ENCODE results near the gene EIF1AD. TPM values are rescaled to one million over a fixed set of nuclear protein-coding genes. Genes with fewer than 3 reads are reported as not detected.
A peak's percentile ranks its signal among the peaks of the same experiment; 100 is the strongest.

The EIF1AD gene
- total and polyA plus RNA-seq, 4 donors = 22.0 to 33.2 (median 28.7) TPM

GRCh38 chr11:66022401-66023185, 20.6 kb upstream of the EIF1AD start:
- TF ChIP-seq, protein P1, sequence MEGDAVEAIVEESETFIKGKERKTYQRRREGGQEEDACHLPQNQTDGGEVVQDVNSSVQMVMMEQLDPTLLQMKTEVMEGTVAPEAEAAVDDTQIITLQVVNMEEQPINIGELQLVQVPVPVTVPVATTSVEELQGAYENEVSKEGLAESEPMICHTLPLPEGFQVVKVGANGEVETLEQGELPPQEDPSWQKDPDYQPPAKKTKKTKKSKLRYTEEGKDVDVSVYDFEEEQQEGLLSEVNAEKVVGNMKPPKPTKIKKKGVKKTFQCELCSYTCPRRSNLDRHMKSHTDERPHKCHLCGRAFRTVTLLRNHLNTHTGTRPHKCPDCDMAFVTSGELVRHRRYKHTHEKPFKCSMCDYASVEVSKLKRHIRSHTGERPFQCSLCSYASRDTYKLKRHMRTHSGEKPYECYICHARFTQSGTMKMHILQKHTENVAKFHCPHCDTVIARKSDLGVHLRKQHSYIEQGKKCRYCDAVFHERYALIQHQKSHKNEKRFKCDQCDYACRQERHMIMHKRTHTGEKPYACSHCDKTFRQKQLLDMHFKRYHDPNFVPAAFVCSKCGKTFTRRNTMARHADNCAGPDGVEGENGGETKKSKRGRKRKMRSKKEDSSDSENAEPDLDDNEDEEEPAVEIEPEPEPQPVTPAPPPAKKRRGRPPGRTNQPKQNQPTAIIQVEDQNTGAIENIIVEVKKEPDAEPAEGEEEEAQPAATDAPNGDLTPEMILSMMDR (IDR thresholded peaks at IDR 0.05; ENCODE audit: control extremely low read depth, extremely low read depth) = peak; percentile 84
- no peaks in the 10 kb centered on the region for H3K36me3 ChIP-seq (ENCODE audit: control insufficient read depth in 4 of 4, insufficient read depth in 4 of 4, low read length in 4 of 4)
- DNase-seq (peak; percentile 46 to 63 (median 58)), ATAC-seq (ENCODE audit: insufficient read depth, low FRiP score) (peak; percentile 87)
- H3K27me3 ChIP-seq (ENCODE audit: control insufficient read depth in 3 of 3, insufficient read depth in 3 of 3, low read length in 2 of 3) = peaks cover 0 to 5% (median 0%) of the 10 kb centered on the region in 3 donors
- H3K4me1 ChIP-seq (ENCODE audit: control insufficient read depth in 5 of 5, insufficient read depth in 5 of 5, low read length in 5 of 5) = peaks cover 0 to 5% (median 0%) of the 10 kb centered on the region in 5 donors
- H3K4me3 ChIP-seq = no peak overlapping the region
- H3K9me3 ChIP-seq (ENCODE audit: control insufficient read depth in 4 of 4, insufficient read depth in 3 of 4, low read length in 3 of 4) = no peaks in the 10 kb centered on the region
- WGBS, 2 donors = 20% methylated on average over 46 of the region's 46 CpGs
- H3K27ac ChIP-seq (ENCODE audit: low read depth in 1 of 2, low read length in 1 of 2) = no peak overlapping the region
- H3K9ac ChIP-seq (ENCODE audit: insufficient read depth in 1 of 2, low read length in 2 of 2) = peak overlapping the region in 1 of 2 donors; percentile 23

GRCh38 chr11:66020618-66021357, 18.8 kb upstream of the EIF1AD start:
- DNase-seq = no peak
- Histone ChIP-seq H3K4me3 (no peak overlapping the region), H3K4me1 (ENCODE audit: control insufficient read depth in 5 of 5, insufficient read depth in 5 of 5, low read length in 5 of 5) (peaks cover 0 to 5% (median 0%) of the 10 kb centered on the region in 5 donors), H3K36me3 (ENCODE audit: control insufficient read depth in 4 of 4, insufficient read depth in 4 of 4, low read length in 4 of 4) (no peaks in the 10 kb centered on the region), H3K27me3 (ENCODE audit: control insufficient read depth in 3 of 3, insufficient read depth in 3 of 3, low read length in 2 of 3) (peaks cover 0 to 5% (median 0%) of the 10 kb centered on the region in 3 donors), H3K9ac (ENCODE audit: insufficient read depth in 1 of 2, low read length in 2 of 2) (no peak overlapping the region), H3K9me3 (ENCODE audit: control insufficient read depth in 4 of 4, insufficient read depth in 3 of 4, low read length in 3 of 4) (no peaks in the 10 kb centered on the region), H3K27ac (ENCODE audit: low read depth in 1 of 2, low read length in 1 of 2) (no peak overlapping the region)
- 72 to 77% methylated on average over 24 to 25 of the region's 25 CpGs for whole genome bisulfite sequencing, 2 donors
- ATAC-seq (ENCODE audit: insufficient read depth, low FRiP score) = peak; percentile 24
- TF ChIP-seq, protein P1 (IDR thresholded peaks at IDR 0.05; ENCODE audit: control extremely low read depth, extremely low read depth) = no peak

GRCh38 chr11:66020212-66020611, 18.3 kb upstream of the EIF1AD start:
- no peak for ATAC-seq (ENCODE audit: insufficient read depth, low FRiP score)
- Histone ChIP-seq H3K36me3 (ENCODE audit: control insufficient read depth in 4 of 4, insufficient read depth in 4 of 4, low read length in 4 of 4) (no peaks in the 10 kb centered on the region), H3K27ac (ENCODE audit: low read depth in 1 of 2, low read length in 1 of 2) (no peak overlapping the region), H3K9me3 (ENCODE audit: control insufficient read depth in 4 of 4, insufficient read depth in 3 of 4, low read length in 3 of 4) (no peaks in the 10 kb centered on the region), H3K27me3 (ENCODE audit: control insufficient read depth in 3 of 3, insufficient read depth in 3 of 3, low read length in 2 of 3) (peaks cover 0 to 5% (median 0%) of the 10 kb centered on the region in 3 donors), H3K9ac (ENCODE audit: insufficient read depth in 1 of 2, low read length in 2 of 2) (no peak overlapping the region), H3K4me1 (ENCODE audit: control insufficient read depth in 5 of 5, insufficient read depth in 5 of 5, low read length in 5 of 5) (peaks cover 0 to 5% (median 0%) of the 10 kb centered on the region in 5 donors), H3K4me3 (no peak overlapping the region)
- DNase-seq = no peak
- TF ChIP-seq, protein P1 (IDR thresholded peaks at IDR 0.05; ENCODE audit: control extremely low read depth, extremely low read depth) = no peak
- 77 to 81% methylated on average over 8 of the region's 8 CpGs for WGBS, 2 donors

Measured in lung (tissue), 12 donors.